HEK293T (cell line): ENCODE data around the gene GGT1.
"Not testable (repeated sequence)": the region's sequence is repeated elsewhere in the genome, so short reads cannot be mapped to it uniquely, and the experiment has no call there.

ENCODE experiments used
- CTCF ChIA-PET: fragments of 350-600 bp; formaldehyde crosslinking; extraction: SDS; loops from one replicate; lab custom pipeline; 2021; ENCODE audit warnings: antibody characterized with exemption, inconsistent platforms; lab: Yijun Ruan, JAX
- POLR2A ChIA-PET: fragments of 350-600 bp; formaldehyde crosslinking; extraction: SDS; loops from one replicate; lab custom pipeline; 2020; ENCODE audit warnings: antibody characterized with exemption, inconsistent platforms; lab: Yijun Ruan, JAX
- DNase-seq: peaks from one replicate; pipeline ENCODE4 v3.0.0; 2012; ENCODE audit warnings: mixed read lengths; ENCODE audit errors: extremely low spot score
- ARNT ChIP-seq: fragments of 450-650 bp; IDR thresholded peaks from 2 replicates; pipeline ENCODE4 v1.6.1; 2017; ENCODE audit warnings: mild to moderate bottlenecking
- BHLHE40 ChIP-seq: fragments of 450-650 bp; IDR thresholded peaks from 2 replicates; pipeline ENCODE4 v1.6.1; 2016; ENCODE audit warnings: mild to moderate bottlenecking, moderate library complexity, borderline replicate concordance
- CTBP1 ChIP-seq: fragments of 450-650 bp; IDR thresholded peaks from 2 replicates; pipeline ENCODE4 v1.6.1; 2016; ENCODE audit warnings: borderline replicate concordance
- ELF4 ChIP-seq: fragments of 450-650 bp; IDR thresholded peaks from 2 replicates; pipeline ENCODE4 v1.6.1; 2017; ENCODE audit warnings: antibody characterized with exemption
- FOXA1 ChIP-seq: fragments of 450-650 bp; IDR thresholded peaks from 2 replicates; pipeline ENCODE4 v1.6.1; 2016; ENCODE audit warnings: mild to moderate bottlenecking
- FOXK2 ChIP-seq: fragments of 450-650 bp; IDR thresholded peaks from 2 replicates; pipeline ENCODE4 v1.6.1; 2016; ENCODE audit warnings: mild to moderate bottlenecking
- FOXM1 ChIP-seq: fragments of 450-650 bp; IDR thresholded peaks from 2 replicates; pipeline ENCODE4 v1.6.1; 2017; ENCODE audit warnings: mild to moderate bottlenecking, borderline replicate concordance
- HDGF ChIP-seq: fragments of 450-650 bp; IDR thresholded peaks from 2 replicates; pipeline ENCODE4 v1.6.1; 2017; ENCODE audit warnings: antibody characterized with exemption, borderline replicate concordance
- L3MBTL2 ChIP-seq: fragments of 450-650 bp; conservative IDR thresholded peaks from 2 replicates; pipeline ENCODE4 v1.6.1; 2016; ENCODE audit warnings: mild to moderate bottlenecking
- LEF1 ChIP-seq: fragments of 450-650 bp; IDR thresholded peaks from 2 replicates; pipeline ENCODE4 v1.6.1; 2017; ENCODE audit warnings: mild to moderate bottlenecking, borderline replicate concordance
- NFRKB ChIP-seq: fragments of 450-650 bp; IDR thresholded peaks from 2 replicates; pipeline ENCODE4 v1.6.1; 2016; ENCODE audit warnings: mild to moderate bottlenecking, moderate library complexity
- PKNOX1 ChIP-seq: fragments of 450-650 bp; IDR thresholded peaks from 2 replicates; pipeline ENCODE4 v1.6.1; 2016
- SP1 ChIP-seq: fragments of 450-650 bp; IDR thresholded peaks from 2 replicates; pipeline ENCODE4 v1.6.1; 2017
- SUZ12 ChIP-seq: fragments of 450-650 bp; IDR thresholded peaks from 2 replicates; pipeline ENCODE4 v1.6.1; 2016; ENCODE audit warnings: mild to moderate bottlenecking
- TARDBP ChIP-seq: fragments of 450-650 bp; IDR thresholded peaks from 2 replicates; pipeline ENCODE4 v1.6.1; 2016
- ZNF384 ChIP-seq: fragments of 450-650 bp; IDR thresholded peaks from 2 replicates; pipeline ENCODE4 v1.6.1; 2016

Gene GGT1

GRCh38 chr22:24594569-24595120 lies 8.3 kb upstream of the GGT1 start:
- TF ChIP-seq ARNT (no peak), FOXK2 (no peak), SP1 (no peak), ELF4 (no peak), NFRKB (no peak), HDGF (no peak), TARDBP (no peak), BHLHE40 (no peak), LEF1 (no peak), ZNF384 (no peak), CTBP1 (no peak), SUZ12 (no peak), L3MBTL2 (no peak)
- ChIA-PET CTCF (no interaction called here), POLR2A (no interaction called here)
- DNase-seq: no peak

GRCh38 chr22:24595228-24595627 lies 7.8 kb upstream of the GGT1 start:
- TF ChIP-seq LEF1: no peak
- no peak for TF ChIP-seq CTBP1
- TF ChIP-seq SP1: no peak
- no peak for TF ChIP-seq TARDBP
- no peak for TF ChIP-seq FOXK2
- no peak for TF ChIP-seq PKNOX1
- no peak for TF ChIP-seq SUZ12
- no peak for TF ChIP-seq ARNT
- no peak for TF ChIP-seq L3MBTL2
- POLR2A ChIA-PET: interaction anchor here (1.4 kb wide), 1 partner anchor 11 kb away, joined by 3 read pairs; no protein-coding TSS in a partner anchor

GRCh38 chr22:24595863-24596262 lies 7.1 kb upstream of the GGT1 start:
- POLR2A ChIA-PET: interaction anchor here (1.4 kb wide), 1 partner anchor 11 kb away, joined by 3 read pairs; no protein-coding TSS in a partner anchor
- CTCF ChIA-PET: no interaction called here
- no peak for TF ChIP-seq SP1
- no peak for DNase-seq

More at GRCh38 chr22:24595228-24595627, 7.8 kb upstream of the GGT1 start:
- no peak for DNase-seq
- CTCF ChIA-PET: no interaction called here

- CTCF ChIA-PET, POLR2A ChIA-PET, DNase-seq: not testable (repeated sequence)
These were observed 5.9 kb upstream of the GGT1 start for GRCh38 chr22:24597076-24597475.

GRCh38 chr22:24599514-24599913 lies 3.5 kb upstream of the GGT1 start:
- POLR2A ChIA-PET: no interaction called here
- TF ChIP-seq TARDBP: no peak
- TF ChIP-seq FOXA1: no peak
- TF ChIP-seq SUZ12: no peak
- TF ChIP-seq HDGF: no peak
- no peak for TF ChIP-seq SP1
- no peak for TF ChIP-seq FOXM1
- no peak for TF ChIP-seq ELF4
- no peak for TF ChIP-seq NFRKB
- no peak for TF ChIP-seq CTBP1
- no peak for TF ChIP-seq PKNOX1
- no peak for TF ChIP-seq ZNF384
- no peak for TF ChIP-seq ARNT
- no peak for TF ChIP-seq BHLHE40
- no peak for TF ChIP-seq LEF1
- no peak for TF ChIP-seq FOXK2
- no peak for TF ChIP-seq L3MBTL2
- DNase-seq: no peak

GRCh38 chr22:24599958-24600715 lies 2.9 kb upstream of the GGT1 start:
- CTCF ChIA-PET, DNase-seq, POLR2A ChIA-PET: not testable (repeated sequence)

More at GRCh38 chr22:24599514-24599913, 3.5 kb upstream of the GGT1 start:
- CTCF ChIA-PET: no interaction called here

GRCh38 chr22:24601217-24602104 lies 1.5 kb upstream of the GGT1 start:
- TF ChIP-seq BHLHE40 (no peak), ARNT (no peak), FOXK2 (no peak), SUZ12 (no peak), NFRKB (no peak), FOXA1 (no peak), LEF1 (no peak)
- POLR2A ChIA-PET: no interaction called here
- DNase-seq: no peak
- CTCF ChIA-PET: no interaction called here

GRCh38 chr22:24602105-24602749 lies 766 bp upstream of the GGT1 start:
- POLR2A ChIA-PET, CTCF ChIA-PET, DNase-seq: not testable (repeated sequence)

- POLR2A ChIA-PET, CTCF ChIA-PET, DNase-seq: not testable (repeated sequence)
These were observed 1.0 kb downstream of the GGT1 start for GRCh38 chr22:24603770-24604629.

- POLR2A ChIA-PET, DNase-seq, CTCF ChIA-PET: not testable (repeated sequence)
These were observed 3.3 kb downstream of the GGT1 start for GRCh38 chr22:24606340-24606739.
